SK-N-SH (cell line): ENCODE measurements around the gene INSYN2A. TPM values are rescaled to one million over a fixed set of nuclear protein-coding genes. Genes with fewer than 3 reads are reported as not detected.

Source experiments
- CTCF ChIA-PET: fragments of 300-600, 350-600 bp; formaldehyde crosslinking; extraction: SDS; loops from one replicate; lab custom pipeline; 2021; lab: Yijun Ruan, JAX
- POLR2A ChIA-PET: fragments of 350-600 bp; sonication (Branson Sonifier 250); formaldehyde crosslinking; extraction: SDS; loops from one replicate; lab custom pipeline; 2020; ENCODE audit warnings: antibody characterized with exemption, inconsistent platforms; lab: Yijun Ruan, JAX
- DNase-seq: peaks from one replicate; pipeline ENCODE4 v3.0.0; 2012
- H2AFZ ChIP-seq: fragments of 200-600 bp; sonication (generic); 2 replicates; pipeline ENCODE4 v1.8.1; 2016; ENCODE audit warnings: antibody characterized with exemption, mild to moderate bottlenecking, low read depth
- H3F3A ChIP-seq: fragments of 200-600 bp; sonication (generic); replicated peaks from 2 replicates; pipeline ENCODE3; 2016; ENCODE audit warnings: antibody characterized with exemption, mild to moderate bottlenecking; ENCODE audit not compliant: insufficient read depth
- H3K27ac ChIP-seq, 2 experiments: fragments of 200-500 bp in 1 of 2; fragments of 200-600 bp in 1 of 2; sonication (Bioruptor generic) in 1 of 2; sonication (generic), shearing (Covaris generic) in 1 of 2; 2 replicates each; pipeline versions ENCODE4 v1.5.1 to v1.6.1; 2014 to 2016; ENCODE audit warnings: low read depth in 2 of 2, inconsistent platforms in 1 of 2, low read length in 1 of 2, mild to moderate bottlenecking in 1 of 2, mixed read lengths in 1 of 2
- H3K27me3 ChIP-seq: fragments of 200-600 bp; sonication (generic), shearing (Covaris generic); 2 replicates; pipeline ENCODE4 v1.6.1; 2016; ENCODE audit warnings: mixed run types; ENCODE audit not compliant: insufficient read depth
- H3K36me3 ChIP-seq, 2 experiments: fragments of 200-500 bp in 1 of 2; fragments of 200-600 bp in 1 of 2; sonication (Bioruptor generic) in 1 of 2; sonication (generic) in 1 of 2; replicated peaks in 1 of 2; 2 replicates each; pipeline versions ENCODE3 to v1.5.1; 2014 to 2016; ENCODE audit warnings: low read length in 1 of 2, mild to moderate bottlenecking in 1 of 2; ENCODE audit not compliant: insufficient read depth in 2 of 2, control insufficient read depth in 1 of 2
- H3K4me1 ChIP-seq, 2 experiments: fragments of 200-500 bp in 1 of 2; fragments of 200-600 bp in 1 of 2; sonication (Bioruptor generic) in 1 of 2; sonication (generic), shearing (Covaris generic) in 1 of 2; 2 replicates each; pipeline versions ENCODE4 v1.5.1 to v1.6.1; 2014 to 2016; ENCODE audit warnings: low read depth in 1 of 2, low read length in 1 of 2, mixed run types in 1 of 2; ENCODE audit not compliant: insufficient read depth in 2 of 2, control insufficient read depth in 1 of 2
- H3K4me2 ChIP-seq: fragments of 200-600 bp; sonication (generic), shearing (Covaris generic); 2 replicates; pipeline ENCODE4 v1.6.1; 2017; ENCODE audit warnings: mixed run types
- H3K4me3 ChIP-seq, 2 experiments: fragments of 200-500 bp in 1 of 2; fragments of 200-600 bp in 1 of 2; sonication (Bioruptor generic) in 1 of 2; sonication (generic), shearing (Covaris generic) in 1 of 2; 2 replicates each; pipeline versions ENCODE4 v1.5.1 to v1.8.1; 2014 to 2016; ENCODE audit warnings: low read depth in 2 of 2, inconsistent platforms in 1 of 2, low read length in 1 of 2, mild to moderate bottlenecking in 1 of 2, mixed read lengths in 1 of 2, moderate library complexity in 1 of 2
- H3K79me2 ChIP-seq: fragments of 200-600 bp; sonication (generic); 2 replicates; pipeline ENCODE4 v1.8.1; 2017; ENCODE audit warnings: mild to moderate bottlenecking; ENCODE audit not compliant: insufficient read depth
- H3K9ac ChIP-seq: fragments of 200-600 bp; sonication (generic); 2 replicates; pipeline ENCODE4 v1.6.1; 2017; ENCODE audit warnings: mixed run types
- H3K9me2 ChIP-seq: fragments of 200-600 bp; sonication (generic); 2 replicates; pipeline ENCODE4 v1.6.1; 2017; ENCODE audit warnings: mixed run types
- H3K9me3 ChIP-seq: fragments of 200-600 bp; sonication (generic); 2 replicates; pipeline ENCODE4 v1.6.1; 2017; ENCODE audit warnings: mixed run types, mild to moderate bottlenecking, moderate library complexity
- H4K20me1 ChIP-seq: fragments of 200-600 bp; sonication (generic); 2 replicates; pipeline ENCODE4 v1.6.1; 2017; ENCODE audit warnings: mild to moderate bottlenecking, mixed run types; ENCODE audit not compliant: insufficient read depth
- CTCF ChIP-seq: fragments of 200-600 bp; sonication (generic); IDR thresholded peaks from 2 replicates; pipeline ENCODE4 v1.6.1; 2017; ENCODE audit warnings: antibody characterized with exemption, mild to moderate bottlenecking, moderate library complexity
- ELF1 ChIP-seq: IDR thresholded peaks from 2 replicates; pipeline ENCODE4 v1.4.0; 2012
- EP300 ChIP-seq, 2 experiments: IDR thresholded peaks; 2 replicates each; pipeline versions ENCODE4 v1.4.0 to v1.6.1; 2012; ENCODE audit warnings: borderline replicate concordance in 1 of 2, low read depth in 1 of 2, low read length in 1 of 2
- EZH2phosphoT487 ChIP-seq: fragments of 200-600 bp; sonication (generic); IDR thresholded peaks from 2 replicates; pipeline ENCODE4 v1.6.1; 2017; ENCODE audit warnings: low read depth, mixed run types, mild to moderate bottlenecking, antibody characterized with exemption, moderate library complexity, borderline replicate concordance
- FOSL2 ChIP-seq: IDR thresholded peaks from 2 replicates; pipeline ENCODE4 v1.4.0; 2012; ENCODE audit warnings: low read depth, mild to moderate bottlenecking, moderate library complexity, borderline replicate concordance
- FOXJ3 ChIP-seq: sonication (generic); formaldehyde crosslinking; IDR thresholded peaks from 2 replicates; pipeline ENCODE4 v1.5.1; 2020; ENCODE audit warnings: mild to moderate bottlenecking, missing genetic modification reagents
- FOXM1 ChIP-seq: IDR thresholded peaks from 2 replicates; pipeline ENCODE4 v1.4.0; 2012; ENCODE audit warnings: low read depth, mild to moderate bottlenecking
- GATA2 ChIP-seq: sonication (generic); formaldehyde crosslinking; IDR thresholded peaks from 2 replicates; pipeline ENCODE4 v1.5.0; 2020; ENCODE audit warnings: mild to moderate bottlenecking, missing genetic modification reagents
- JUND ChIP-seq: IDR thresholded peaks from 2 replicates; pipeline ENCODE4 v1.4.0; 2012
- MEF2A ChIP-seq: IDR thresholded peaks from 2 replicates; pipeline ENCODE4 v1.4.0; 2012; ENCODE audit warnings: low read depth, borderline replicate concordance
- MXI1 ChIP-seq: IDR thresholded peaks from 2 replicates; pipeline ENCODE4 v1.6.1; 2012; ENCODE audit warnings: mild to moderate bottlenecking, low read depth, low read length, improper control_type of control experiment
- NFIC ChIP-seq: IDR thresholded peaks from 2 replicates; pipeline ENCODE4 v1.4.0; 2012; ENCODE audit warnings: borderline replicate concordance
- NRF1 ChIP-seq: IDR thresholded peaks from 2 replicates; pipeline ENCODE4 v1.6.1; 2012; ENCODE audit warnings: low read depth, mild to moderate bottlenecking, low read length
- POLR2AphosphoS5 ChIP-seq: IDR thresholded peaks from 2 replicates; pipeline ENCODE4 v1.6.1; 2012; ENCODE audit warnings: low read depth, low read length
- RAD21 ChIP-seq: IDR thresholded peaks from 2 replicates; pipeline ENCODE4 v1.6.1; 2012; ENCODE audit warnings: mild to moderate bottlenecking, low read length
- RFX5 ChIP-seq: IDR thresholded peaks from 2 replicates; pipeline ENCODE4 v1.6.1; 2012; ENCODE audit warnings: mild to moderate bottlenecking, improper control_type of control experiment, low read length
- RXRA ChIP-seq: IDR thresholded peaks from 2 replicates; pipeline ENCODE4 v1.4.0; 2012; ENCODE audit warnings: low read depth, mild to moderate bottlenecking, borderline replicate concordance
- SMC3 ChIP-seq: IDR thresholded peaks from 2 replicates; pipeline ENCODE4 v1.6.1; 2012; ENCODE audit warnings: low read depth, low read length, improper control_type of control experiment
- TAF1 ChIP-seq: IDR thresholded peaks from 2 replicates; pipeline ENCODE4 v1.6.1; 2012; ENCODE audit warnings: low read depth, mild to moderate bottlenecking, low read length, moderate library complexity, borderline replicate concordance
- TCF12 ChIP-seq: IDR thresholded peaks from 2 replicates; pipeline ENCODE4 v1.4.0; 2012
- TEAD4 ChIP-seq: IDR thresholded peaks from 2 replicates; pipeline ENCODE4 v1.4.0; 2012; ENCODE audit warnings: mild to moderate bottlenecking, borderline replicate concordance; ENCODE audit not compliant: insufficient read depth
- YY1 ChIP-seq: IDR thresholded peaks from 2 replicates; pipeline ENCODE4 v1.4.0; 2012; ENCODE audit warnings: low read depth, mild to moderate bottlenecking
- ZBTB33 ChIP-seq: IDR thresholded peaks from 2 replicates; pipeline ENCODE4 v1.4.0; 2012; ENCODE audit warnings: low read depth, borderline replicate concordance
- WGBS: methylation state at CpG from one replicate; pipeline ENCODE4 v1.1.6; 2017; ENCODE audit warnings: low lambda C conversion rate; 5-methylcytosine and 5-hydroxymethylcytosine counted together
- polyA plus RNA-seq, 3 experiments: library from polyadenylated mRNA; depleted of rRNA; stranded (reverse); fragments of >200 nt; gene quantifications; 2 replicates each; pipeline ENCODE4 v1.2.3, GENCODE V29; 2012
- TF ChIP-seq, protein P1 (sequence below): IDR thresholded peaks from 2 replicates; pipeline ENCODE4 v1.6.1; 2012; ENCODE audit warnings: mild to moderate bottlenecking, low read depth, low read length, moderate library complexity
- TF ChIP-seq, protein P2 (sequence below): IDR thresholded peaks from 2 replicates; pipeline ENCODE4; 2012

INSYN2A gene
- polyA plus RNA-seq, 1 of the 3 experiments (the other 2 are of a cell fraction): 0.28 TPM

- H3K9ac ChIP-seq: peak overlapping the region; percentile 55; the same call in 1 of the 2 replicates
- no peaks in the 10 kb centered on the region for H3K27me3 ChIP-seq
- no peaks in the 10 kb centered on the region for H3K9me2 ChIP-seq
- H3K9me3 ChIP-seq: no peaks in the 10 kb centered on the region
- H3K27ac ChIP-seq: peak overlapping the region; percentile 60 to 96; a peak in 3 of 4 replicates
- H3K4me2 ChIP-seq: peak overlapping the region; percentile 72
- H4K20me1 ChIP-seq: no peaks in the 10 kb centered on the region
- peaks cover 5 to 61% of the 10 kb centered on the region in 2 experiments for H3K4me1 ChIP-seq
- H3K4me3 ChIP-seq: peak overlapping the region; percentile 19 to 52; a peak in 3 of 4 replicates
- peaks cover 39% of the 10 kb centered on the region for H3F3A ChIP-seq
- WGBS: 14% methylated on average over 15 of the region's 15 CpGs
- H3K79me2 ChIP-seq: no peaks in the 10 kb centered on the region
- peak overlapping the region; percentile 15; the same call in 1 of the 2 replicates for H2AFZ ChIP-seq
- ChIA-PET POLR2A (no interaction called here), CTCF (no interaction called here)
- no peaks in the 10 kb centered on the region for H3K36me3 ChIP-seq
- DNase-seq: no peak
- no peak for TF ChIP-seq ZBTB33
- TF ChIP-seq SMC3: no peak
- TF ChIP-seq FOXM1: peak; percentile 84
- TF ChIP-seq YY1: no peak
- no peak for TF ChIP-seq NRF1
- TF ChIP-seq RXRA: 0 out of 2 replicates have a peak, but pooled peaks have one; percentile 23
- no peak for TF ChIP-seq MXI1
- TF ChIP-seq GATA2 (CRISPR knock-in tag): no peak
- TF ChIP-seq TCF12: peak; percentile 70
- no peak for TF ChIP-seq TAF1
- peak; percentile 99 for TF ChIP-seq FOSL2
- TF ChIP-seq TEAD4: 0 out of 2 replicates have a peak, but pooled peaks have one; percentile 1
- TF ChIP-seq RAD21: no peak
- no peak for TF ChIP-seq RFX5
- no peak for TF ChIP-seq ELF1
- no peak for TF ChIP-seq EZH2phosphoT487
- TF ChIP-seq, protein P1, sequence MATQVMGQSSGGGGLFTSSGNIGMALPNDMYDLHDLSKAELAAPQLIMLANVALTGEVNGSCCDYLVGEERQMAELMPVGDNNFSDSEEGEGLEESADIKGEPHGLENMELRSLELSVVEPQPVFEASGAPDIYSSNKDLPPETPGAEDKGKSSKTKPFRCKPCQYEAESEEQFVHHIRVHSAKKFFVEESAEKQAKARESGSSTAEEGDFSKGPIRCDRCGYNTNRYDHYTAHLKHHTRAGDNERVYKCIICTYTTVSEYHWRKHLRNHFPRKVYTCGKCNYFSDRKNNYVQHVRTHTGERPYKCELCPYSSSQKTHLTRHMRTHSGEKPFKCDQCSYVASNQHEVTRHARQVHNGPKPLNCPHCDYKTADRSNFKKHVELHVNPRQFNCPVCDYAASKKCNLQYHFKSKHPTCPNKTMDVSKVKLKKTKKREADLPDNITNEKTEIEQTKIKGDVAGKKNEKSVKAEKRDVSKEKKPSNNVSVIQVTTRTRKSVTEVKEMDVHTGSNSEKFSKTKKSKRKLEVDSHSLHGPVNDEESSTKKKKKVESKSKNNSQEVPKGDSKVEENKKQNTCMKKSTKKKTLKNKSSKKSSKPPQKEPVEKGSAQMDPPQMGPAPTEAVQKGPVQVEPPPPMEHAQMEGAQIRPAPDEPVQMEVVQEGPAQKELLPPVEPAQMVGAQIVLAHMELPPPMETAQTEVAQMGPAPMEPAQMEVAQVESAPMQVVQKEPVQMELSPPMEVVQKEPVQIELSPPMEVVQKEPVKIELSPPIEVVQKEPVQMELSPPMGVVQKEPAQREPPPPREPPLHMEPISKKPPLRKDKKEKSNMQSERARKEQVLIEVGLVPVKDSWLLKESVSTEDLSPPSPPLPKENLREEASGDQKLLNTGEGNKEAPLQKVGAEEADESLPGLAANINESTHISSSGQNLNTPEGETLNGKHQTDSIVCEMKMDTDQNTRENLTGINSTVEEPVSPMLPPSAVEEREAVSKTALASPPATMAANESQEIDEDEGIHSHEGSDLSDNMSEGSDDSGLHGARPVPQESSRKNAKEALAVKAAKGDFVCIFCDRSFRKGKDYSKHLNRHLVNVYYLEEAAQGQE: no peak
- TF ChIP-seq MEF2A: peak; percentile 55; the same call in 1 of the 2 replicates
- TF ChIP-seq NFIC: peak; percentile 37; the same call in 1 of the 2 replicates
- no peak for TF ChIP-seq CTCF
- TF ChIP-seq JUND: peak; percentile 97
- no peak for TF ChIP-seq FOXJ3
- no peak for TF ChIP-seq POLR2AphosphoS5
- TF ChIP-seq, protein P2, sequence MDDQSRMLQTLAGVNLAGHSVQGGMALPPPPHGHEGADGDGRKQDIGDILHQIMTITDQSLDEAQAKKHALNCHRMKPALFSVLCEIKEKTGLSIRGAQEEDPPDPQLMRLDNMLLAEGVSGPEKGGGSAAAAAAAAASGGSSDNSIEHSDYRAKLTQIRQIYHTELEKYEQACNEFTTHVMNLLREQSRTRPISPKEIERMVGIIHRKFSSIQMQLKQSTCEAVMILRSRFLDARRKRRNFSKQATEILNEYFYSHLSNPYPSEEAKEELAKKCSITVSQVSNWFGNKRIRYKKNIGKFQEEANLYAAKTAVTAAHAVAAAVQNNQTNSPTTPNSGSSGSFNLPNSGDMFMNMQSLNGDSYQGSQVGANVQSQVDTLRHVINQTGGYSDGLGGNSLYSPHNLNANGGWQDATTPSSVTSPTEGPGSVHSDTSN: 0 out of 2 replicates have a peak, but pooled peaks have one; percentile 1
- peak in 1 of 2 experiments; percentile 79; a peak in 3 of 4 replicates for TF ChIP-seq EP300 (IDR thresholded peaks at IDR 0.05; ENCODE audit: borderline replicate concordance in 1 of 2, low read depth in 1 of 2, low read length in 1 of 2)
Observed at GRCh38 chr10:127148066-127148932, 48.1 kb downstream of the INSYN2A start.
